AG09319 (cell line): ENCODE measurements around the gene SF3B2.
"Not testable (repeated sequence)": the region's sequence is repeated elsewhere in the genome, so short reads cannot be mapped to it uniquely, and the experiment has no call there.

Experiments used
- DNase-seq: peaks from one replicate; pipeline ENCODE4 v3.0.0-alpha.2; 2010; ENCODE audit warnings: low read depth; ENCODE audit errors: extremely low read depth
- TF ChIP-seq, protein P1 (sequence below): IDR thresholded peaks from 2 replicates; pipeline ENCODE4 v1.5.1; 2011; ENCODE audit warnings: low read depth, mild to moderate bottlenecking, inconsistent platforms, low read length, moderate library complexity

The SF3B2 gene

DNA sequence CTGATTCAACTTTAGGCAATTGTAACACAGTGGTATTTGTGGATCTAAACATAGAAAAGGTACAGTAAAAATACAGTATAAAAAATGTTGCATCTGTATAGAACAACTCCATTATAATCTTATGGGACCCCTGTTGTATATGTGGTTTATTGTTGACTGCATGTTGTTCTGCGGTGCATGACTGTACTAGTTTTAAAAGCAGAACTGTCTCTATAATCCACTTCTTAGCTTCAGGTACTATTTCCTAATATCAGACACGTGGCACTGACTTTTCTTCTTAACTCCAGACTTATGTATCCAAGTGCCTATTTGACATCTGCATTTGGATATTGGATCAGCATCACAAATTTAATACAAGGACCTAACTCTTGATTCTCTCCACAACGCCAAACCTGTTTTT lies 59.0 kb downstream of the SF3B2 start:
- no peak for DNase-seq
- TF ChIP-seq, protein P1, sequence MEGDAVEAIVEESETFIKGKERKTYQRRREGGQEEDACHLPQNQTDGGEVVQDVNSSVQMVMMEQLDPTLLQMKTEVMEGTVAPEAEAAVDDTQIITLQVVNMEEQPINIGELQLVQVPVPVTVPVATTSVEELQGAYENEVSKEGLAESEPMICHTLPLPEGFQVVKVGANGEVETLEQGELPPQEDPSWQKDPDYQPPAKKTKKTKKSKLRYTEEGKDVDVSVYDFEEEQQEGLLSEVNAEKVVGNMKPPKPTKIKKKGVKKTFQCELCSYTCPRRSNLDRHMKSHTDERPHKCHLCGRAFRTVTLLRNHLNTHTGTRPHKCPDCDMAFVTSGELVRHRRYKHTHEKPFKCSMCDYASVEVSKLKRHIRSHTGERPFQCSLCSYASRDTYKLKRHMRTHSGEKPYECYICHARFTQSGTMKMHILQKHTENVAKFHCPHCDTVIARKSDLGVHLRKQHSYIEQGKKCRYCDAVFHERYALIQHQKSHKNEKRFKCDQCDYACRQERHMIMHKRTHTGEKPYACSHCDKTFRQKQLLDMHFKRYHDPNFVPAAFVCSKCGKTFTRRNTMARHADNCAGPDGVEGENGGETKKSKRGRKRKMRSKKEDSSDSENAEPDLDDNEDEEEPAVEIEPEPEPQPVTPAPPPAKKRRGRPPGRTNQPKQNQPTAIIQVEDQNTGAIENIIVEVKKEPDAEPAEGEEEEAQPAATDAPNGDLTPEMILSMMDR = no peak

GRCh38 chr11:66112041-66112491 lies 59.9 kb downstream of the SF3B2 start:
- DNase-seq = no peak

GRCh38 chr11:66112601-66113499 lies 60.7 kb downstream of the SF3B2 start:
- TF ChIP-seq, protein P1 = no peak
- DNase-seq = no peak

More at GRCh38 chr11:66112041-66112491, 59.9 kb downstream of the SF3B2 start:
- TF ChIP-seq, protein P1 = no peak

- not testable (repeated sequence) for DNase-seq
These were observed 62.8 kb downstream of the SF3B2 start for GRCh38 chr11:66114957-66115356.

GRCh38 chr11:66115638-66116301 lies 63.6 kb downstream of the SF3B2 start:
- DNase-seq = no peak
- TF ChIP-seq, protein P1 = no peak

DNA sequence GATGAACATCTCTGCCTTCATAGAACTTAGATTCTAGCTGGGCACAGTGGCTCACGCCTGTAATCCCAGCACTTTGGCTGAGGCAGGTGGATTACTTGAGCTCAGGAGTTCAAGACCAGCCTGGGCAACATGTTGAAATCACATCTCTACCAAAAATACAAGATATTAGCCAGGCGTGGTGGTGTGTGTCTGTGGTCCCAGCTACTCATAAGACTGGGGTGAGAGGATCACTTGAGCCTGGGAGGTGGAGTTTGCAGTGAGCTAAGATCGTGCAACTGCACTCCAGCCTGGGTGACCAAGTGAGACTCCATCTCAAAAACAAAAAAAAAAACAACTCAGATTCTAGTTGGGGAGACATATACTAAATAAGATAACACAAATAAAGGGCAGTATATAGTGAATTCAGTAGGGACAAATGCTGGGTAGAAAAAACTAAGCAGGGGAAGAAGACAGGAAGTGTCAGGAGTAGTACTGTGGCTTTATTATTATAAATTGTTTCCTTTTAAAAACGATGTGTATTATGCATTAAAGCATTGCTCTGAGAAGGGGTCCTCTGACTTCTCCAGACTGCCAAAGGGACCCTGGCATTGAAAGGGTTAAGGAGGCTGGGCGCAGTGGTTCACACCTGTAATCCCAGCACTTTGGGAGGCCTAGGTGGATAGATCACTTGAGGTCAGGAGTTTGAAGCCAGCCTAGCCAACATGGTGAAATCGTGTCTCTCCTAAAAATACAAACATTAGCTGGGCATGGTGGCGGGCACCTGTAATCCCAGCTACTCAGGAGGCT lies 64.6 kb downstream of the SF3B2 start:
- no peak for DNase-seq
- TF ChIP-seq, protein P1 = no peak

DNA sequence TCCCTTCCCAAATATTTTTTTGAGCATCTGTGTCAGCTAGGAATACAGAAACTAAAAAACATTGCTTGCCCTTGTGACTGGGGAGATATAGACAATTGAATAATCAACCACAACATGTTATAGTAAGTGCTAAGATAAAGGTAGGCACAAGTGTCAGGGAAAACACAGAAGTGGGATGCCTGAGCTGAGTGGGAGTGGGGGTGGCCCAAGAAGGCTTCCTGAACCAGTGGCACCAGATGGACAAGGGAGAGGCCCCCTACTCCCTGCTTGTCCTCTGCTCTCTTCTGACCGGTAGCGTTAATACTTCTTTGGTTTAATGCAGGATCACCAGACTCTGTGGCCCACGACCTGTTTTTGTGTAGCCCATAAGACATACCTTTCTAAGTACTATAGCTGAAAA lies 66.7 kb downstream of the SF3B2 start:
- TF ChIP-seq, protein P1 = no peak
- DNase-seq = no peak
